Panc1 (cell line): ENCODE measurements around the gene COL9A2. TPM values are rescaled to one million over a fixed set of nuclear protein-coding genes. Genes with fewer than 3 reads are reported as not detected.

Experiments used
- ATAC-seq: fragments of 200-7000 bp; cut with Tn5 transposase; 2 replicates; pipeline ENCODE4 v1.9.1; 2020; ENCODE audit warnings: mild to moderate bottlenecking, moderate library complexity
- BruUV-seq: library from RNA; stranded (reverse); fragments of 400-500 nt; replicated peaks from 2 replicates; lab custom pipeline; 2021; lab: Mats Ljungman, UMichigan
- CTCF ChIA-PET: fragments of 300-600 bp; sonication (Branson Sonifier 250); formaldehyde crosslinking; loops from one replicate; lab custom pipeline; 2022; ENCODE audit warnings: antibody characterized with exemption; lab: Charles Lee
- POLR2A ChIA-PET: fragments of 300-600 bp; sonication (Branson Sonifier 250); formaldehyde crosslinking; loops from one replicate; lab custom pipeline; 2022; ENCODE audit warnings: antibody characterized with exemption; lab: Charles Lee
- DNase-seq: peaks from one replicate; pipeline ENCODE4 v3.0.0-alpha.2; 2010; ENCODE audit warnings: low read depth, low spot score
- H3K27ac ChIP-seq: 2 replicates; pipeline ENCODE4 v1.5.1; 2011; ENCODE audit warnings: mild to moderate bottlenecking, low read length, inconsistent platforms
- H3K27me3 ChIP-seq: fragments of 200-500 bp; sonication (Bioruptor generic); 2 replicates; pipeline ENCODE4 v1.6.0; 2014; ENCODE audit warnings: low read length, inconsistent platforms; ENCODE audit not compliant: control insufficient read depth, insufficient read depth
- H3K36me3 ChIP-seq: fragments of 200-500 bp; sonication (Bioruptor generic); 2 replicates; pipeline ENCODE4 v1.5.1; 2014; ENCODE audit warnings: inconsistent platforms, mild to moderate bottlenecking, low read length, moderate library complexity; ENCODE audit not compliant: control insufficient read depth, insufficient read depth
- H3K4me1 ChIP-seq: 2 replicates; pipeline ENCODE4 v1.5.1; 2011; ENCODE audit warnings: inconsistent platforms, mild to moderate bottlenecking, low read length, moderate library complexity; ENCODE audit not compliant: control insufficient read depth, insufficient read depth
- H3K4me3 ChIP-seq, 2 experiments: 2 replicates each; pipeline ENCODE4 v1.5.1; 2011 to 2012; ENCODE audit warnings: low read depth in 2 of 2, low read length in 2 of 2, mild to moderate bottlenecking in 2 of 2, inconsistent platforms in 1 of 2, moderate library complexity in 1 of 2
- H3K9me3 ChIP-seq: fragments of 200-500 bp; sonication (Bioruptor generic); 2 replicates; pipeline ENCODE4 v1.5.1; 2014; ENCODE audit warnings: low read depth, mild to moderate bottlenecking, inconsistent platforms, low read length, moderate library complexity; ENCODE audit not compliant: control insufficient read depth, insufficient read depth
- CTCF ChIP-seq: fragments of 450-650 bp; IDR thresholded peaks from 2 replicates; pipeline ENCODE4 v1.5.1; 2017; ENCODE audit warnings: mild to moderate bottlenecking
- POLR2AphosphoS5 ChIP-seq: IDR thresholded peaks from 2 replicates; pipeline ENCODE4 v1.6.1; 2012; ENCODE audit warnings: mild to moderate bottlenecking, low read depth, low read length, moderate library complexity
- SIN3A ChIP-seq: IDR thresholded peaks from 2 replicates; pipeline ENCODE4 v1.6.1; 2012; ENCODE audit warnings: low read depth, mild to moderate bottlenecking, low read length, moderate library complexity, borderline replicate concordance; ENCODE audit not compliant: insufficient read depth
- TCF7L2 ChIP-seq: IDR thresholded peaks from 2 replicates; pipeline ENCODE4 v1.6.1; 2011; ENCODE audit warnings: mild to moderate bottlenecking, low read depth, low read length, inconsistent platforms
- in situ Hi-C: cut with HindIII; loops from 2 replicates; pipeline ENCODE4 v1.10.0; 2016; ENCODE audit warnings: low sequenced_read_pairs, low pct_unique_long_range_greater_than_20kb
- intact Hi-C: fragments of 100-400 bp; cut with micrococcal nuclease; formaldehyde crosslinking; loops from one replicate; pipeline ENCODE4 v1.10.0; 2022; ENCODE audit not compliant: unreplicated experiment
- total RNA-seq: library from RNA; stranded (reverse); gene quantifications from one replicate; pipeline ENCODE4 v1.2.1, GENCODE V29; 2021; ENCODE audit not compliant: unreplicated experiment
- TF ChIP-seq, protein P1 (sequence below), 2 experiments: IDR thresholded peaks; 2 replicates each; pipeline ENCODE4 v1.6.1; 2011 to 2012; ENCODE audit warnings: low read depth in 2 of 2, control low read depth in 1 of 2, low read length in 1 of 2, mild to moderate bottlenecking in 1 of 2, moderate library complexity in 1 of 2; ENCODE audit not compliant: insufficient read depth in 1 of 2

Gene COL9A2
- total RNA-seq, 1 experiment from 2014 or later, result 2.9 TPM

- H3K4me3 ChIP-seq, result no peak overlapping the region; a peak in 1 of 4 replicates
- H3K27me3 ChIP-seq, result no peaks in the 10 kb centered on the region; the same call in 1 of the 2 replicates
- TF ChIP-seq SIN3A (no peak), CTCF (no peak), POLR2AphosphoS5 (no peak), TCF7L2 (no peak)
- TF ChIP-seq, protein P1, sequence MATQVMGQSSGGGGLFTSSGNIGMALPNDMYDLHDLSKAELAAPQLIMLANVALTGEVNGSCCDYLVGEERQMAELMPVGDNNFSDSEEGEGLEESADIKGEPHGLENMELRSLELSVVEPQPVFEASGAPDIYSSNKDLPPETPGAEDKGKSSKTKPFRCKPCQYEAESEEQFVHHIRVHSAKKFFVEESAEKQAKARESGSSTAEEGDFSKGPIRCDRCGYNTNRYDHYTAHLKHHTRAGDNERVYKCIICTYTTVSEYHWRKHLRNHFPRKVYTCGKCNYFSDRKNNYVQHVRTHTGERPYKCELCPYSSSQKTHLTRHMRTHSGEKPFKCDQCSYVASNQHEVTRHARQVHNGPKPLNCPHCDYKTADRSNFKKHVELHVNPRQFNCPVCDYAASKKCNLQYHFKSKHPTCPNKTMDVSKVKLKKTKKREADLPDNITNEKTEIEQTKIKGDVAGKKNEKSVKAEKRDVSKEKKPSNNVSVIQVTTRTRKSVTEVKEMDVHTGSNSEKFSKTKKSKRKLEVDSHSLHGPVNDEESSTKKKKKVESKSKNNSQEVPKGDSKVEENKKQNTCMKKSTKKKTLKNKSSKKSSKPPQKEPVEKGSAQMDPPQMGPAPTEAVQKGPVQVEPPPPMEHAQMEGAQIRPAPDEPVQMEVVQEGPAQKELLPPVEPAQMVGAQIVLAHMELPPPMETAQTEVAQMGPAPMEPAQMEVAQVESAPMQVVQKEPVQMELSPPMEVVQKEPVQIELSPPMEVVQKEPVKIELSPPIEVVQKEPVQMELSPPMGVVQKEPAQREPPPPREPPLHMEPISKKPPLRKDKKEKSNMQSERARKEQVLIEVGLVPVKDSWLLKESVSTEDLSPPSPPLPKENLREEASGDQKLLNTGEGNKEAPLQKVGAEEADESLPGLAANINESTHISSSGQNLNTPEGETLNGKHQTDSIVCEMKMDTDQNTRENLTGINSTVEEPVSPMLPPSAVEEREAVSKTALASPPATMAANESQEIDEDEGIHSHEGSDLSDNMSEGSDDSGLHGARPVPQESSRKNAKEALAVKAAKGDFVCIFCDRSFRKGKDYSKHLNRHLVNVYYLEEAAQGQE (IDR thresholded peaks at IDR 0.05; ENCODE audit: insufficient read depth in 1 of 2, low read depth in 2 of 2, low read length in 1 of 2), result no peak
- POLR2A ChIA-PET, result no interaction called here
- ATAC-seq, result no peak
- H3K9me3 ChIP-seq, result no peaks in the 10 kb centered on the region
- no peak for DNase-seq
- intact Hi-C loops, result no loop called here
- CTCF ChIA-PET, result interaction anchor here (1.4 kb wide), 1 partner anchor 12 kb away, joined by 3 read pairs; no protein-coding TSS in a partner anchor
- H3K36me3 ChIP-seq, result no peaks in the 10 kb centered on the region
- in situ Hi-C loops, result no loop called here
- H3K27ac ChIP-seq, result no peak overlapping the region
- no TSS peak for BruUV-seq
- H3K4me1 ChIP-seq, result no peaks in the 10 kb centered on the region; the same call in none of the 2 replicates
These were observed 448 bp upstream of the COL9A2 start for GRCh38 chr1:40317394-40318074.

- Histone ChIP-seq H3K36me3 (no peaks in the 10 kb centered on the region), H3K27ac (no peak overlapping the region), H3K9me3 (no peaks in the 10 kb centered on the region), H3K27me3 (no peaks in the 10 kb centered on the region; the same call in 1 of the 2 replicates), H3K4me3 (peak overlapping the region; percentile 42 to 57), H3K4me1 (no peaks in the 10 kb centered on the region; the same call in none of the 2 replicates)
- intact Hi-C loops (no loop called here), in situ Hi-C loops (no loop called here)
- ChIA-PET CTCF (interaction anchor here (0.6 to 2.1 kb wide), 9 partner anchors 10 to 233 kb away, joined by 3 to 8 read pairs (median 4); no protein-coding TSS in a partner anchor), POLR2A (no interaction called here)
- no TSS peak for BruUV-seq
- no peak for DNase-seq
- ATAC-seq, result peak; percentile 32
- TF ChIP-seq, protein P1 (IDR thresholded peaks at IDR 0.05; ENCODE audit: insufficient read depth in 1 of 2, low read depth in 2 of 2, low read length in 1 of 2), result no peak
- TF ChIP-seq SIN3A (no peak), CTCF (no peak), TCF7L2 (no peak), POLR2AphosphoS5 (no peak)
These were observed 1.1 kb downstream of the COL9A2 start for GRCh38 chr1:40315795-40316594.
